HG02970 (cell line): Measurements from ENCODE around the gene SEC22C.

ENCODE experiments used
- ATAC-seq: cut with Tn5 transposase; IDR thresholded peaks from one replicate; pipeline ENCODE4 v1.9.1; 2021; ENCODE audit warnings: mild to moderate bottlenecking, moderate library complexity, moderate number of reproducible peaks; ENCODE audit not compliant: unreplicated experiment, low FRiP score

The SEC22C gene

GRCh38 chr3:42501321-42501680 is 80.5 kb downstream of the SEC22C start:
- ATAC-seq: no peak

DNA sequence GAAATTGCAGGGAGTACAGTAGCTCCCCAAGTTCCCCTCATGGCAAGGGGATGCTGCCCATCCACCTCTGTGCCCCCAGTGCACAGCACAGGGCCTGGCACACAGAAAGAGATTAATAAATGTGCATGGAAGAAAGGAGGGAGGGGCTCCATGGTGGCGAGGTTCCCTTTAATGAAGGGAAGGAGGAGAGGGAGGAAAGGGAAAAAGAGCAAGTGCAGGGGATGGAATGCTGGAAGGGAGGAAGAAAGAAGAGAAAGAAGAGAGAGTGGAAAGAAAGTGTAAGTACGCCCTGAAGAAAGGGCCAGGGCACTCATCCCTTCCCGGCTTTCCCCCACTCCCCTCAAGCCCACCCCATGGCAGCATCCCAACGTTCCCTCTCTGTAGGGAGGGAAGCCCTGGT is 80.9 kb downstream of the SEC22C start:
- ATAC-seq: no peak

DNA sequence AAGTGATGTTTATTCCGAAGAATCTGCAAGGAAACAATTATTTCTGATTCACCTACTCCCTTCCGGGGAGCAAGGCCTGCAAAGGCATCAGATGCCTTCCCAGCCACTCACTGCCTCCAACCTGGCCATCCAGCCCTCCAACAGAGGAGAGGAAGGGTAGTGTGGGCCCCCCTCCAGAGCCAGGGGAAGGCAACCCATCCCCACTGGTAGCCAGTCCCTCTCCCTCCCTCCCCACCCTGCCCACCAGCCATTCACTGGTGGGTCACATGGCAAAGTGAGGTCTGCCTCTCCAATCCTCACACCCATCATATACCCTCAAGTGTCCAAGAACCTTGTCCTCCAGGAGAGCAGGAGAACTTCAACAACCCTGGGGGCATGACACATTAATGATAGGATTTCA is 81.7 kb downstream of the SEC22C start:
- no peak for ATAC-seq

DNA sequence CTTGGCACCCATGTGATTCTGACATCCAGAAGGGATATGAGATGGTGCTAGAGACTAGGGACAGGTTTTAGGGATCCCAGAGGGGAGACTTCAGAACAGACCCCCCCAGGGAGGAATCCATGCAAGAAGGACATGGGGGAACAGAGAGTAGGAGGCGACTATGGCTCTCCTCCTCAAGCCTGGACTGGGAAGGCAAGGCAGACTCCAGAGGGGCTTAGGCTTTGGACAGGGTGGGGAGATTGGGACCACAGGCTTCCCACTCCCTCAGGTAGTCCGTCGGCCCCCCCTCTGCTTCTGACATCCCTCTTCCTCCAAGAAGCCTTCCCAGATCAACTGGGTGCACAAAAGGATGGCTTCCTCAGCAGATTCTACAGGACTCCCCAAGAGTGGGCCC is 82.3 kb downstream of the SEC22C start:
- ATAC-seq: no peak

- no peak for ATAC-seq
Measured at GRCh38 chr3:42498791-42499477, 82.8 kb downstream of the SEC22C start.

- ATAC-seq: no peak
Measured at GRCh38 chr3:42498034-42498433, 83.7 kb downstream of the SEC22C start.
